Fibroblast of skin of abdomen (primary cell): Measurements from ENCODE around the gene LEFTY2.
"Not testable (repeated sequence)": the region's sequence is repeated elsewhere in the genome, so short reads cannot be mapped to it uniquely, and the experiment has no call there.

ENCODE experiments used
- DNase-seq: peaks from one replicate; pipeline ENCODE4 v3.0.0-alpha.2; 2013

Gene LEFTY2

DNA sequence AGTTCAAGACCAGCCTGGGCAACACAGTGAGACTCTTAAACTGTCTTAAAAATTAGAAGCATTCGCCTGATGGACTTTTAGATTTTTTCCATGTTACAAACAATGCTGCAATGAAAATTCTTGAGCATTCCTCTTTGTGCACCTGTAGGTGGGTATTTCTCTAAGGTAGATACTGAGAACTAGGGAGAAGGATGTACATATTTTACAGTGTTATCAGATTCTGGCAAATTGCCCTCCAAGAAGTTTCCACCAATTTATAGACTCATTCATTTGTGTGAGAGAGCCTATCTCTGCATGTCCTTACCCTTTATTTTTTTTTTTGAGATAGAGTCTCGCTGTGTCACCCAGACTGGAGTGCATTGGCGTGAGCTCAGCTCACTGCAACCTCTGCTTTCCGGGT, 12.3 kb upstream of the LEFTY2 start:
- DNase-seq = no peak

- DNase-seq = no peak
Observed at GRCh38 chr1:225950905-225951497, 10.0 kb upstream of the LEFTY2 start.

GRCh38 chr1:225949041-225949440, 8.0 kb upstream of the LEFTY2 start:
- DNase-seq = no peak

DNA sequence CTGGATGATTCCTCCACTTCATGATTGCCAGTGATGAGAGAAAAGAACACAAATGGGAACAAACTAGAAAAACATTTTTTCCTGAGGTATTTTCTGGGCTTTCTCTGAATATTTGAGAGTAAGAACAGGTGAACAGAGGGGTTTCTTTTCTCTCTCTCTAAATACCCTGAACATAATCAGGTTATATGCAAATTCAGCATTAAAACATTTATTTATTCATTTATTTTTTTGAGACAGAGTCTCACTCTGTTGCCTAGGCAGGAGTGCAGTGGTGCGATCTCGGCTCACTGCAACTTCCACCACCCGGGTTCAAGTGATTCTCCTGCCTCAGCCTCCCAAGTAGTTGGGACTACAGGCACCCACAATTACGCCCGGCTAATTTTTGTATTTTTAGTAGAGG, 5.8 kb upstream of the LEFTY2 start:
- no peak for DNase-seq

DNA sequence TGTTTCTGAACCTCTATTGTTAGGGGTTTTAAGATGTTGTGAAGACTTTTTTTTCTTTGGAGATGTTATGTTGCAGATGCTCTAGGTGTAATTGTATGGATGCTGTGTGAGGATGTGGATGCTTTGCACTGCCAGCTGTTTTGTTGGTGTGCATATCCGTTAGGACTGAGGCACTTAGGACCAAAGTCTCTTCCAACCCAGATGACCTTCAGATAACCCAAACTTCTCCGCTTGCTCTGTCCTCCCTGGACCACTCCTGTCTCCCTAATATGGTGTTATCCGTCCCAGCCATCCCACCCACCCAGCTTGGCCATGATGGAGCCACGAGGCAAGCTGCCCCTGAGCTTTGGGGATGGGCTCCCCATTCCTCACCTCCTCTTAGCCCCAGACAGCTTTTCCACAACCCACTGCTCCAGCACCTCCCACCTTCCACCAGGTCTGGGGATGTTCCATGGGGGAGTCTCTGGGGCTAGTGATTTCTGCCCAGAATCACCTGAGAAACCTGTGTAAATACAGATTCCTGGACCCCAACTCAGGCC, 5.1 kb upstream of the LEFTY2 start:
- no peak for DNase-seq

DNA sequence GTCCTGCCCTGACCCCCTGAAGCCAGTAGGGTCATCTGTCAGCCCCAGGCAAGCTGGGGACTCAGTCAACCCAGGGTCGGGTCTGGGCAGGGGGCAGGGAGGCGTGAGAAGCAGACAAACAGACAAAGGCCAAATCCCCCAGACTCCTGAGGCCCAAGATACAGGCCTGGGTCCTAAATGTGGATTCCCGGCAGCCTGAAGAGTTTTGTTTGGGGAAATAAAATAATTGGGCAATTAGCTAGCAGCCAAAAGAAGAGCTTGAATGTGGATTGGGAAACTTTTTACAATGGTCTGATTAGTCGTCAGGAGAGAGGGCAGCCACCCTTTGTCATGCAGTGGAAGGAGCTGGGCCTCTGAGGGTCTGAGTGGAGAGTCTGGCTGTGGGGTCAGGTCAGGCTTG, 4.5 kb upstream of the LEFTY2 start:
- no peak for DNase-seq

GRCh38 chr1:225944951-225945350, 3.9 kb upstream of the LEFTY2 start:
- no peak for DNase-seq

DNA sequence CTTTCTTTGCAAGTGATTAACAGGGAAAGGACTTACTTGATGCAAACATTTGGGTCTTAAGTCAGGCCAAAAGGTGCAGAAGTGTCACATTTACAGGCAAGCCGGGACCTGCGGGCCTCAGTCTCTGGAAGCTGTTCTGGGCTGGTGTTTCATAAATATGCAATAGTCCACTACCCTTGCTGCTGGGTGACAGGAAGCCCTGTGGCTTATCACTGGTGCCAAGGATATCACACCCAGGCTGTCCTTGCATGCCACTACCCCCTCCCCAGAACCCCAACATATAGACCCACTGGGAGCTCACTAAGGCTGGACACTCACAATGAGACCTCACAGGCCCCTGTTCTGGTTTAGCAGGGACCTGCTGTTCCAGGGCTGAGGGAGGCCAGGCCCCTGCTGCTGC, 3.4 kb upstream of the LEFTY2 start:
- no peak for DNase-seq

- DNase-seq = no peak
Observed at GRCh38 chr1:225943582-225943981, 2.6 kb upstream of the LEFTY2 start.

GRCh38 chr1:225942574-225942973, 1.6 kb upstream of the LEFTY2 start:
- DNase-seq = no peak

GRCh38 chr1:225941942-225942222, 862 bp upstream of the LEFTY2 start:
- DNase-seq = no peak

- no peak for DNase-seq
Observed at GRCh38 chr1:225940385-225941151, 452 bp downstream of the LEFTY2 start.

DNA sequence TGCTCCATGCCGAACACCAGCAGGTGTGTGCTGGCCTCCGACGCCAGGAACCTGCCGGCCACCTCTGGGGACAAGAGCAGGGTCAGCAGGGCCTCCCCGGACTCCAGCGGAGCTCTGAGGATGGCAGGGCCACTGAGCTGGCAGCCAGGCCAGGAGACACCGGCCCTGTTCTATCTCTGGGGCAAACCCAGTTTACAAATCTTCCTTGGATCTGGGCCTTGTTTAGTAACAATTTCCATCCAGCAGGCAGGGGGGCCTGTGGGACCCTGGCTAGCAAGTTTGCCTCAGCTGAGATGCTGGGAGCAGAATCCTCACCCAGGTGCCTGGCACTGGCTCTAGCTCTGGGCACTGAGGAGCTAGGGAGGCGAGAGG, 1.1 kb downstream of the LEFTY2 start:
- not testable (repeated sequence) for DNase-seq

DNA sequence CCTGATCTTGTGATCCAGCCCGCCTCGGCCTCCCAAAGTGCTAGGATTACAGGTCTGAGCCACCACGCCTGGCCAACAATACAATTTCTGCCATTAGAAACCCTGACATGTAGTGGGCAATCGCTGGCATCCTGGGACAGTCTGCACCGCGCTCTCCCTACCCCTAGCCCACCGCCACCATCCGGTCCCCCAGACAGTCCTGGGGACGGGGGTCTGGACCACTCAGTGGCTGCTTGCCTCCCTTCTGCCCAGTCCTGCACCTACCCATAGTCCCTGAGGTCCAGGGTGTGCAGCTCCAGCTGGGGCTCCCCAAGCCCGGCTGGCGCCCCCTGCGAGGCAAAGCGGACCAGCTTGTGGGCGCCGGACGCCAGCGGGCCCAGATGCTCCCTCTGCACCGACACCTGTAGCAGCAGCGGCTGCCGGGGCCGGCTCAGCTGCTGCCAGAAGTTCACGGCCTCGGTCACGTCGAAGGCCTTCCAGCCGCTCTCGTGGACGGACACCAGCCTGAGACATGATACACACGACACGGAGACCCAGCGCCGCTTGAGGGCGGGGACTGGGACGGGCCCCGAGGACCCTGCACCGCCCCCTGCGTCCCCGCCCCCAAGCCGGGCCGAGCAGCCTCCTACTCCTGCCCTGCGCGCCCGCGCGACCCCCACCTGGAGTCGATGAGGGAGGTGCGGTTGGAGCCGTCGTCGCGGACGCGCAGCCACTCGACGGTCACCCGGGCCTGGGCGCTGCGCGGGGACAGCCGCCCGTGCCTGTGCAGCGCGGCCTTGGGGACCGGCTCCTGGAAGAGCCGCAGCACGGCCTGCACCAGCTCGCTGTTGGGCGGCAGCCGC, 1.7 kb downstream of the LEFTY2 start:
- not testable (repeated sequence) for DNase-seq

DNA sequence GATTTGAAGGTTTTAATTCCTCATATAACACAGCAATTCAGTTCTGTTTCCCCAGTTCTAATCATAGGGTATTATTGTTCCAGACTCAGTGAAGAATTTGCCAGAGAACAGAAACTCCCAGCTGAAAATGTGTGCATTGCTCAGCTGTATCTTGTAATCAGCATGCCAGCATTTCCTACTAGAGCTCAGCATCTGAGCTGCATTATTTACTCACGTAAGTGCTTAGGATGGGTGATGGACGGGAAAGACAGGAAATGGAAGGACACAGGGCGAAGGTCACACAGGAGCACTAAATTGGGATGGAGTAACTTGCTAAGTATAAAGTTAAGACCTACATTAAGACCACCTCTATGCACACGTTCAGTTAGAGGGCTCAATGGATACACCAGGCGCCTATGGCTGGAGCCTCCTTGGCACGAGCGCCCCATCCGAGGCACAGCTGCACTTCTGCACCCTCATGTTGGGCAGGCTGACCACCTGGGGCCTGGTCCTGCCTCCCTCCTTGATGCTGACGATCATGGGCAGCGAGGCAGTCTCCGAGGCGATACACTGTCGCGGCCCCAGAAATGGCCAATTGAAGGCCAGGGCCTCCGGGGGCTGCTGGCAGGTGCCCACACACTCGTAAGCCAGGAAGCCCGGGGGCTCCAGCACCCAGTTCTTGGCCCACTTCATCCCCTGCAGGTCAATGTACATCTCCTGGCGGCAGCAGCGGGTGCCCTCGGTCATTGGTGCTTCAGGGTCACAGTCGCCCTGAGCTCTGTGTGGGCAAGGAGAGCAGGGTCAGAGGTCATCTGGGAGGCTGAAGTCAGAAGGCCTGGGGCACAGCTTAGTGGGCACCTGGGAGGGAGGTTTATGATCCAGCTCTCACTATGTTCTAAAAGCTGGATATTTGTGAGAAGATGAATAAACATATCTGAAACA, 3.7 kb downstream of the LEFTY2 start:
- DNase-seq = no peak

- no peak for DNase-seq
Observed at GRCh38 chr1:225936523-225936922, 4.5 kb downstream of the LEFTY2 start.

DNA sequence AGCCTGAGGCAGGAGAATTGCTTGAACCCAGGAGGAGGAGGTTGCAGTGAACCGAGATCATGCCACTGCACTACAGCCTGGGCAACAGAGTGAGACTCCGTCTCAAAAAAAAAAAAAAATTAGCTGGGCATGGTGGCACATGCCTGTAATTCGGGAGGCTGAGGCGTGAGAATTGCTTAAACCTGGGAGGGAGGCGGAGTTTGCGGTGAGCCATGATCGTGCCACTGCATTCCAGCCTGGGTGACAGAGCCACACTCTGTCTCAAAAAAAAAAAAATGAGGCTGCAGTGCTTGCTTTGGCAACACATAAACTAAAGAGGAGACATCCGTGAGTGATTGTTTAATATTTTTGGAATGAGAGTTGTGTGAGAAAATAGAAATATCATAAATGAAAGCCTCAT, 4.9 kb downstream of the LEFTY2 start:
- peak; percentile 21 for DNase-seq

DNA sequence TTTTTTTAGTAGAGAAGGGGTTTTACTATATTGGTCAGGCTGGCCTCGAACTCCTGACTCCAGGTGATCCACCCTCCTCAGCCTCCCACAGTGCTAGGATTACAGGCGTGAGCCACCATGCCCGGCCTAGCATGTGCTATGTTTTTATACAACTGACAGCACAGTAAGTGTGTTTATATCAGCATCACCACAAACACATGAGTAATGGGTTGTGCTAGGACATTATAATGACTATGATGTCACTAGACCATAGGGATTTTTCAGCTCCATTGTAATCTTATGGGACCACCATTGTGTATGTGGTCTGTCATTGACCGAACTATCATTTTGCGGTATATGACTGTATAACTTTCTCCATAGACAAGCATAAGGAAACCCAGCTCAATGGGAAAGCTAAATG, 6.3 kb downstream of the LEFTY2 start:
- DNase-seq = no peak

DNA sequence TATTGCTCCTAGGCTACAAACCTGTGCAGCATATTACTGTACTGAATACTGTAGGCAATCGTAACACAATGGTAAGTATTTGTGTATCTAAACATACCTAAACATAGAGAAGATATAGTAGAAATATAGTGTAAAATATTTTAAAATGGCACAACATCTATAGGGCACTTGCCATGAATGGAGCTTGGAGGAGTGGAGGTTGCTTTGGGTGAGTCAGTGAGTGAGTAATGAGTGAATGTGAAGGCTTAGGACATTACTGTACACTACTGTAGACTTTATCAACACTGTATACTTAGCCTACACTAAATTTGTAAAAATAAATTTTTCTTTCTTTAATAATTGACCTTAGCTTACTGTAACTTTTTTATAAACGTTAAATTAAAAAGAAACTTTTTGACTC, 7.9 kb downstream of the LEFTY2 start:
- peak; percentile 65 for DNase-seq

GRCh38 chr1:225931270-225932136, 9.5 kb downstream of the LEFTY2 start:
- no peak for DNase-seq

DNA sequence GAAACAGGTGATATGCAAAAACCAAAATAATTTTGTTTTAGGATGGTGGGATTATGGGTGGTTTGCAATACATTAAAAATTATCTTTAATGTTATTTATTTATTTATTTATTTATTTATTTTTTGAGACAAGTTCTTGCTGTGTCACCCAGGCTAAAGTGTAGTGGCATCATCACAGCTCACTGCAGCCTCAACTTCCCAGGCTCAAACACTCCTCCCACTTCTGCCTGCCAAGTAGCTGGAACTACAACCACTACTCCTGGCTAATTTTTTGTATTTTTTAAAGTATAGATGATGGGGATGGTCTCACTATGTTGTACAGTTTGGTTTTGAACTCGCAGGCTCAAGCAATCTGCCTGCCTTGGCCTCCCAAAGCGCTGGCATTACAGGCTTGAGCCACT, 10.5 kb downstream of the LEFTY2 start:
- no peak for DNase-seq

GRCh38 chr1:225929462-225929861, 11.6 kb downstream of the LEFTY2 start:
- not testable (repeated sequence) for DNase-seq
